ENCODE results near the gene THUMPD2.

DNA sequence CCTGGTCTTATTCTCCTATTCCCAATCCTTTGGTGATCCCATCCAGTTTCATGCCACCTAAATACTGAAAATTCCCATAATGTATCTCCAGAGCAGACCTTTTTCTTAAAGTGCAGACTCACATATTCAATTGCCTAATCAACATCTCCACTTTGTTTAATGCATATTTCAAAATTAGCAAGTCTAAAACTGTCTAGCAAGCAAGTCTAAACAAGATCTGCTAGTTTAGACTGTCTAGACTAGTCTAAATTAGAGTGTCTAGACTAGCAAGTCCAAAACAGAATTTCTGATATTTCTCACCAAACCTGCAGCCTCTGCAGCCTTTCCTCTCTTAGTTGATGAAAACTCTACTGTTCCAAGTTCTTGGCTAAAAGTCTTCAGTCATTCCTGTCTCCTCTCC lies 44.6 kb downstream of the THUMPD2 start:
- TF ChIP-seq, protein P1, sequence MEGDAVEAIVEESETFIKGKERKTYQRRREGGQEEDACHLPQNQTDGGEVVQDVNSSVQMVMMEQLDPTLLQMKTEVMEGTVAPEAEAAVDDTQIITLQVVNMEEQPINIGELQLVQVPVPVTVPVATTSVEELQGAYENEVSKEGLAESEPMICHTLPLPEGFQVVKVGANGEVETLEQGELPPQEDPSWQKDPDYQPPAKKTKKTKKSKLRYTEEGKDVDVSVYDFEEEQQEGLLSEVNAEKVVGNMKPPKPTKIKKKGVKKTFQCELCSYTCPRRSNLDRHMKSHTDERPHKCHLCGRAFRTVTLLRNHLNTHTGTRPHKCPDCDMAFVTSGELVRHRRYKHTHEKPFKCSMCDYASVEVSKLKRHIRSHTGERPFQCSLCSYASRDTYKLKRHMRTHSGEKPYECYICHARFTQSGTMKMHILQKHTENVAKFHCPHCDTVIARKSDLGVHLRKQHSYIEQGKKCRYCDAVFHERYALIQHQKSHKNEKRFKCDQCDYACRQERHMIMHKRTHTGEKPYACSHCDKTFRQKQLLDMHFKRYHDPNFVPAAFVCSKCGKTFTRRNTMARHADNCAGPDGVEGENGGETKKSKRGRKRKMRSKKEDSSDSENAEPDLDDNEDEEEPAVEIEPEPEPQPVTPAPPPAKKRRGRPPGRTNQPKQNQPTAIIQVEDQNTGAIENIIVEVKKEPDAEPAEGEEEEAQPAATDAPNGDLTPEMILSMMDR (IDR thresholded peaks at IDR 0.05), result no peak
- TF ChIP-seq POLR2A (IDR thresholded peaks at IDR 0.05), result no peak
